ENCODE measurements around the gene RAB11FIP3.

Gene RAB11FIP3

DNA sequence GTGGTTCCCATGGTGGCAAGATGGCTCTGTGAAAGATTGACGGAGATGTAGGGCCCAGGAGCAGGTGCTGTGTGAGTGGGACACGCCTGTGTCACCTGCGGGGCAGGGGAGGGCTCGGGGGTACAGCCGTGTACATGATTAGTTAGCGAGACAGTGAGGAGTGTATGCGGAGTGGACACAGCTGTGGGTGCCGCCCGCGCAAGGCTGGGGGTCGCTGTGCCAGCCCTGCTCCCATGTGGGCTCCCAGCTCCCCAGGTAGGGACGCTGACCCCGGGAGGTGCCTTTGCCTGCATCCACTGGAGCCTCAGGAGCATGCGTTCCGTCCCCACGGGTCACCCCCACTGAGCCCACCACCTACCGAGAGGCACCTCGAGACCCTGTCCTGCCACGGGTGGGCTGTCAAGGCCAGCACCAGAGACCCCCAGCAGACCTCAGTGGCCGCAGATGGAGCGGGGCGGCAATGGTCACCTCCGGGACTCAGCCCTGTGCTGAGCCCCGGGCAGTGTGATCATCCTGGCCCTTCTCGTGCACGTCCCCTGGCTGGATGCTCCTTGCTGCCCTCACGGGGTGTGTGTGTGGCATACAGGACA, 109.5 kb downstream of the RAB11FIP3 start:
- no peak for DNase-seq

DNA sequence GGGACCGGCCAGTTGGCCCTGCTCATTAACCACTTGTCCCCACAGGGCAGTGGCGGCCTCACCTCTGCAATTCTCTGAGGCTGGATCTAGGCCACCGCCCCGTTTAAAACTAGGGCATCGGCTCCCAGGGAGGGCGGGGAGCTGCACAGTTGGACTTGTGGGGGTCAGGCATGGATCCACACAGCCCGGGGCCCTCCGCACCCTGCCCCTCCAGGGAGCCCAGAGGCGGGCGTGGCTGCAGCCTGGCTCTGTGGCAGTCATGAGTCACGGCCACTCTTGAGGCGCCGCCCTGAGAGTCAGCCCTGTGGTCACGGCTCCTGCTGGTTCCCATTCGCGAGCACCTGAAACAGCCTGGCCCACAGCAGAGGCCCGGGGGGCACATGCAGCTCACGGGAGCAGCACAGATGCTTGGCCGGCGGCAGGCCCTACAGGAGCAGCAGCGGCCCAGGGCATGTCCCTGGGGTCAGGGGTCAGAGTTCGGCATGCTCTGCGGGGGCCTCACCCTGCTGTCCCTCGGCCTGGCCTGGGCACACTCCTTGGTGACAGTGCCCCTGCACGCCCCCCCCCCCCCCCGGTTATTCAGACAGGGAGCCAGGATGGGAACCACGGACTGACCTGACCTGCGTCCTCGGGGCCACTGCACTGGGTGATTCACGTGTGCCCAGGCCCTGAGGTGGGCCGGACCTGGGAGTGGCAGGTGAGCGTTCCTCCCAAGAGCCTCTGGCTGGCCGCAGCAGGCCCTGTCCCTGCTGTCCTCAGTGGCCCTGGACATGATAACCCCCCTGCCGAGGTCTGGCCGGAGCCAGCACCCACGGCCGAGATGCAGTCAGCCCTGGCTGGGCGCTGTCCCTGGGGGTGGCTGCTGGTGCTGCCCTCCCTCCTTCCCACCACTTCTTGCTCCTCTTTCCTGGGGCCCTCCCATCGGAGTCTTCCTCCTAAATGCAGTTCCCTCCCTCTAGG, 110.3 kb downstream of the RAB11FIP3 start:
- DNase-seq, result peak; percentile 20

DNA sequence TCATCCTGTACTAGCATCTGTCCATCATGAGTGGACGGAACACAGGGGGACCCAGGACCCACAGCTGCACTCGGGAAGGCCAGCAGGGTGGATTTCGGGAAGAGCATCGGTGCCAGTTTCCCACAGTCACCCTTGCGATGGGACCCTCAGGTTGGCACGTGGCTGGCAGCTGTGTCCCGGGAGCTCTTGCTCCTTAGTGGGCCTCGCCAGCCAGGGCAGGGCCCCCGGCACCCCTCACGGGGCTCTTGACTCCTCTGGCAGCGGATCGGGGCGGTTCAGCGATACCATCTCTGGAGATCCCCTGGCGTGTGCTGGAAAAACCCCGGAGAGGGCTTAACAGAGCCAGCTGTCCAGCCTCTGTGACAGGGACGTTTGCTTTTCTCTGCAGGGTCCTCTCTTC, 111.3 kb downstream of the RAB11FIP3 start:
- DNase-seq, result no peak

DNA sequence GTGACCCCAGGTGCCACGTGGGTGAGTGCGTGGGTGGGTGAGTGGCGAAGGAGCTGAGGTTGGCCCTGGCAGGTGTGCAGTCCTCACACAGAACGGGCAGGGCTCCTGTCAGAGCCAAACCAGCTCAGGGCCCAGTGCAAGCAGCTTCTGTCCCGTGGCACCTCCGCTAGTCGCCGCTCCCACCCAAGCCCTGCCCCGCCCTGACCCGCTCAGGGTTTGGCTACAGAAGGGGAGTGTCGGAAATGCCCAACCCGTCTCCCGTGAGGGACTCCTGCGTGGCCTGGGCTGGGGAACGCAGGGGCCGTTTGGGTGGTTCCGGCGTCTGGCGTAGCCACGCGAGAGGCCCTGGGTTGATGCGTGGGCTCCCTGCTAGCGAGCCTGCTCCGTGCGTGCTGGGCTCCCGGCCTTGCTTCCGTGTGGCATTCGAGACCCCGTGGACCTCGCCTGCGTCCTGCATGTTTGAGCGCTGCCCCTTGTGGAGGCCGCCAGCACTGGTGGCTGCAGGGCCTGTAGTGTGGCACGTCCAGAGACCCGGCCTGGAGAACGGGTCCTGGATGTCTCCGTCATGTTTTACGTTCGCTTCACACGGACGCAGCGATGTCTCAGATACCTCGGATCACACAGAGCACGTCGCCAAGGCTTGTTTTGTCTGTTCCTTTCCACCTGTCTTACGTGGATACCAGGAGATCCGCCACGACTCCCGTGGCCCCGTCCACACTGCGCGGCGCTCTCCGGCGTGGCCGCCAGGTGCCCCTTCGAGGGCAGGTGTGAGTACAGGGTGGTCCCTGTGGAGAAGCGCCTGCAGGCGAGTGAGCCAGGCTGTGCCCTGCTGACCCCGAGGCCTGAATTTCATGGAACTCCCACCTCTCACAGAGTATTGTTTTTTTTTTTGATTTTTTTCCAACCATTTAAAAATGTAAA, 112.2 kb downstream of the RAB11FIP3 start:
- no peak for DNase-seq

DNA sequence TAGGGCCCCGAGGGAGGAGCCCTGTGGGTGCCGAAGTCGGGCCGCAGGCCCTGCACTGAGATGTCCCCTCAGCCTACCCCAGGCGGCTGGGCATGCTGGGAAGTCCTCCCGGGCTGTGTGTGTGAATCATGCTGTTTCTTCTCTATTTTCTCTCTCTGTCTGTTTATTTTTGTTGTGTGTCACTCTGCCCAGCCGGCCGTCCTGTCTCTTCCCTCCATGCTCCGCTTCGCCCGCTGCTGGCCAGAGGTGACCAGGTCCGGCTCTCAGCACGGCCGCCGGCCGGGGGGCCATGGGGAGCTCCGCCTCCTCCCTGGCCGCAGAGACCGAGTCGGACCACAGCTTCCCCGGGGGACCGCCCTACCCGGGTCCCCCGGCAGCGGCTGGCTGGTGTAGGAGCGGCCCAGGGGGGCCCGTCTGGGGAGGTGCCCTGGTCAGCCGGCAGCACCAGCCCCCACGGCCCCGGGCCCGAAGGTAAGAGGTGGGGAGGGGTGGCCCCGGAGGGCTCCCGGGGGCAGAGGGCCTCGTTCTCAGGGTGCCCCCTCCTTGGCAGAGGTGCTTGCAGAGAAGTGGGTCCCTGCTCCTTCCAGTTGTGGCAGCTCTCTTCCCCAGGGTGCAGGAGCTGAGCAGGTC, 114.6 kb downstream of the RAB11FIP3 start:
- DNase-seq, result no peak

DNA sequence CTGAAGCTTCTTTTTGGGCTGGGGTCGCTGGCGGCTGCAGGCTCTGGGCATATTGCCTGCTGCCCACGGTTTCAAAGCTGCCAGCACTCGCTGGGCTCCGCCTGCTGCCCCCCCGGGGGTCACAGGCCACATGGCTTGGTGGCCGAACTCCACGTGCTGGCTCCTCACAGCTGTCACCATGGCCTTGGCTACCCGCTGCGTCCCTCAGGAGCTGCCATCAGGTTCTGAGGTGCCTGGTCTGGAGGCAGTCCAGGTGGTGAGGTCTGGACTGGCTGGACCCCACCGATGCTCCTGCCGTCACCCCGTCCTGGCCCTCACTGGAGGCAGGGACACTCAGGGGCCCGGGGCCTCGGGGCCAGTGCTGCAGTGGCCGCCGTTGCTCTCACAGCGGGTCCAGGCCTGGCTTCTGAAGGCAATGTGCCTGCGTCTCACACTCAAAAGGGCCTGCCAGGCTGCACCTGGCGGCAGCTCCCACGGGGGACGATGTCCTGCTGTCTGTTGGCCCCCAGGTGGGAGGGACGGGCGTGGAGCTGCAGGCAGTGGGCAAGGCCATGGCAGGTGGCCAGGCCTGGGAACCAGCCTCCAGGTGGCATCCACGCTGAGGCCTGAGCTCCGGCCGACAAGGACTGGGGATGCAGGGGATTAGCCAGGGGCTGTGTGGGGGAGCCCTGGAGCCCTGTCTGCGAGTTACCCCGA, 115.3 kb downstream of the RAB11FIP3 start:
- DNase-seq, result no peak

DNA sequence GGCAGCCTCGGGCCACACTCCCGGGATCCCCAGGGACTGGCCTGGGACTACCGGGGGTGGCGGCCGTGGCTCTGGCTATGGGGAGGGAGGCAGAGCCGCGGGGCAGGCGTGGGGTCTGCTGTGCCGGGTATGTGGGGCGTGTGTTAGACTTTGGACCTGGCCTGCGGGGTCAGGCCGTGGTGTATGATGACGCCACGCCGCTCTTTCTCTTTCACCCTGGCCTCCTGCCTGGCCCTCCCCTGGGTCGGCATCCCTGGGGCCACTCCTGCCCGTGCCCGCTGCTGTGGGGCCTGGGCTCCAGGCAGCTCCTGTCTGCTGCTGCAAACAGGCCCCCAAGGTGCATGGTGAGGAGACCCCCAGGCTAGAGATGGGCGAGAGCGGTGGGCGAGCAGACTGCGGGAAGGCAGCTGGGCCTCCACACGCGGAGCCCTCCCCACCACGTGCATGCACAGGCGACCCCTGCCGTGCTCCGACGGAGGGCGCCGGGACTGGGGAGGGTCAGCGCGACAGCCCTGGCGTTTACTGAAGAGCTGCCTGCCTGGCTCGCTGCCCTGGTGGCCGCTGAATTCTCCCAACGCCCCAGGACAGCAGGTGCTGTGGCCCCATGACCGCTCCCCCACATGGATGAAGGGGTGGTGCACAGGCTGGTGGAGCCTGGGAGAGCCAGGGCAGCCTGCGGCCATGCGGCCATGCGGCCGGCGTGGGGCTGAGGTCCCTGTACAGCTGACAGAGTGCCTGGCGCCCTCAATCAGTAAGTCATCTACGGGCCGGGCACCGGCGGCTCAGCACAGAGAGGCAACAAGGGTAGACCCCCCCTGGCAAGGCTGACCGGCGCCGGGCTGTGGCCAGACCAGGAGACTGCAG, 118.1 kb downstream of the RAB11FIP3 start:
- DNase-seq, result no peak

DNA sequence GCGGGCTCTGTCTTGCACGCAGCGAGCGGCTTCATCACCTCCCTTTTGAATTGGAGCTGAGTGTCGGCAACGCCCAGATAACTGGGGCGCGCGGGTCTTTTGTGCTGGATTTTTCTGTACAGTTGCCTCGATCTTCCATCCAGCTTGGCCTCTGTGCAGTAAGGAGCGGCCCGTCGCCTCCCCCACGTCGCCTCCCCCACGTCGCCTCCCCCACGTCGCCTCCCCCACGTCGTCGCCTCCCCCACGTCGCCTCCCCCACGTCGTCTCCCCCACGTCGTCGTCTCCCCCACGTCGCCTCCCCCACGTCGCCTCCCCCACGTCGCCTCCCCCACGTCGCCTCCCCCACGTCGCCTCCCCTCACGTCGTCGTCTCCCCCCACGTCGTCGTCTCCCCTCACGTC, 119.1 kb downstream of the RAB11FIP3 start:
- no peak for DNase-seq

DNA sequence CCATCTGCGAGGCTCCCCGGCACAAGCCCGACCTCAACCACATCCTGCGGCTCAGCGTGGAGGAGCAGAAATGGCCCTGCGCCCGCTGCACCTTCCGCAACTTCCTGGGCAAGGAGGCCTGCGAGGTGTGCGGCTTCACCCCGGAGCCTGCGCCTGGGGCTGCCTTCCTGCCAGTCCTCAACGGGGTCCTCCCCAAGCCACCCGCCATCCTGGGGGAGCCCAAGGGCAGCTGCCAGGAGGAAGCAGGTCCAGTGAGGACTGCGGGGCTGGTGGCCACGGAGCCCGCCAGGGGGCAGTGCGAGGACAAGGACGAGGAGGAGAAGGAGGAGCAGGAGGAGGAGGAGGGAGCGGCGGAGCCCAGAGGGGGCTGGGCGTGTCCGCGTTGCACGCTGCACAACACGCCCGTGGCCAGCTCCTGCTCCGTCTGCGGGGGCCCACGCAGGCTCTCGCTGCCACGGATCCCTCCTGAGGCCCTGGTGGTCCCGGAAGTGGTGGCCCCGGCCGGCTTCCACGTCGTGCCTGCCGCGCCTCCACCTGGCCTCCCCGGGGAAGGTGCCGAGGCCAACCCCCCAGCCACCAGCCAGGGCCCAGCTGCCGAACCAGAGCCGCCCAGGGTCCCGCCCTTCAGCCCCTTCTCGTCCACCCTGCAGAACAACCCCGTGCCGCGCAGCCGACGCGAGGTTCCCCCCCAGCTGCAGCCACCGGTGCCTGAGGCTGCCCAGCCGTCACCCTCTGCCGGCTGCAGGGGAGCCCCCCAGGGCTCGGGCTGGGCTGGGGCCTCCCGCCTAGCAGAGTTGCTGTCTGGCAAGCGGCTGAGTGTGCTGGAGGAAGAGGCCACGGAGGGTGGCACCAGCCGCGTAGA, 121.7 kb downstream of the RAB11FIP3 start:
- peak; percentile 25 for DNase-seq

DNA sequence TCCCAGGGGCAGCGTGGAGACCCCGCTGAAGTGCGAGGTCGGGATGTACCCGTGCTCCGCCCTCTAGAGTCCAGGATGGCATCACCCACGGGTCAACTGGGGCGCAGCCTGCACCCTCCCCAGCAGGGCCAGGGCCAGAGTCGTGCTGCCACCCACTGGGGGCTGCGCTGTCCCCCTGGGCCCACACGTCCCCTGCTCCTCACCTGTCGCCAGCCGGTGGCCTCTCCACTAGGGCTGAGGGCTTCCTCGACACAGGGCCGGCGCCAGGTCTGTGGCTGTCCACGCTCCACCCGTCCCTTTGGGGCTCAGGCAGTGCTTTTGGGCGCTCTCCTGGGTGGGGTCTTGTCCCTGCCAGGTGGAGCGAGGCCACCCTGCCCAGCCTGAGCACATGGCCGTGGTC, 123.1 kb downstream of the RAB11FIP3 start:
- no peak for DNase-seq

DNA sequence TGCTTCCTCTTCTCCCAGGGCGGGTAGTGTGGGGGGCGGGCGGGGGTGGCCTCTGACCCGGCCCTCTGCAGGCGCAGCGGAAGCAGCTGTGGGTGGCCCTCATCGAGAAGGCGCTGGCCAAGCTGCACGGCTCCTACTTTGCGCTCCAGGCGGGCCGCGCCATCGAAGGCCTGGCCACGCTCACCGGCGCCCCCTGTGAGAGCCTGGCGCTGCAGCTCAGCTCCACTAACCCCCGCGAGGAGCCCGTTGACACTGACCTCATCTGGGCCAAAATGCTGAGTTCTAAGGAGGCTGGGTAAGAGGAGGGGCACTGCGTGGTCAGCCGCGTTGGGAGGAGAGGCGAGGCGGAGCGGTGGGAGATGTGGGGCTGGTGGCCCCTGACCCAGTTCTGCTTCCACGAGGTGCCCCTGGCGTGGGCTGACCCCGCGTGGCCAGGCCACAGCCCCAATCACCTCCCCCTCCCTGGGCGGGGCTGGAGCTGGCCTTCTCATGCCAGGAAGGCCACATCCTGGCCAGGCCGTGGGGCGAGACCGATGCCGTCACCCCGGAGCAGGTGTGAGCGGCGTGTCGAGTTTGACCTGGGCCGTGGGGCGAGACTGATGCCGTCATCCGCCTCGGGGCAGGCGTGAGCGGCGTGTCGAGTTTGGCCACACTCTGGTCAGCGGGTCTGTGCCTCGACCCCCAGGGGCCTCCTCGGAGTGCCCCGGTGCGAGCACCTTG, 124.3 kb downstream of the RAB11FIP3 start:
- DNase-seq, result no peak

DNA sequence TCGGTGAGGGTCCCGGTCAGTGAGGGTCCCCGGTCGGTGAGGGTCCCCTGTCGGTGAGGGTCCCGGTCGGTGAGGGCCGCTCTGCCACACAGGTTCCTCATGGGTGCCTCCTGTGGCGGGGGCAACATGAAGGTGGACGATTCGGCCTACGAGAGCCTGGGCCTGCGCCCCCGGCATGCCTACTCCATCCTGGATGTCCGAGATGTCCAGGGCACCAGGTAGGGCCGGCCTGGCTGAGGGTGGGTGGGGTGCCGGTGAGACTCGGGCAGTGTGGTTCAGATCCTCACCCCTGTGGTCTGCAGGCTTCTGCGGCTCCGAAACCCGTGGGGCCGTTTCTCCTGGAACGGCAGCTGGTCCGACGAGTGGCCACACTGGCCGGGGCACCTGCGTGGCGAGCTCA, 125.8 kb downstream of the RAB11FIP3 start:
- no peak for DNase-seq

DNA sequence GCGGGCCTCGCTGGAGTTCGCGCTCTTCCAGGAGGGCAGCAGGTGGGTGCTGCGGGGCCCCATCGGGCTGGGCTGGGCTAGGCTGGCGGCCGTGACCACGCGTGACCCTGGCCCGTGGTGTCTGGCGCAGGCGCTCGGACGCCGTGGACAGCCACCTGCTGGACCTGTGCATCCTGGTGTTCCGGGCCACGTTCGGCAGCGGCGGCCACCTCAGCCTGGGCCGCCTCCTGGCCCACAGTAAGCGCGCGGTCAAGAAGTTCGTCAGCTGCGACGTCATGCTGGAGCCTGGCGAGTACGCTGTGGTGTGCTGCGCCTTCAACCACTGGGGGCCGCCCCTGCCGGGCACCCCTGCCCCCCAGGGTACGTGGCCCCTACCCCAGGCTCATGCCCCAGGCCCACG, 126.7 kb downstream of the RAB11FIP3 start:
- no peak for DNase-seq

DNA sequence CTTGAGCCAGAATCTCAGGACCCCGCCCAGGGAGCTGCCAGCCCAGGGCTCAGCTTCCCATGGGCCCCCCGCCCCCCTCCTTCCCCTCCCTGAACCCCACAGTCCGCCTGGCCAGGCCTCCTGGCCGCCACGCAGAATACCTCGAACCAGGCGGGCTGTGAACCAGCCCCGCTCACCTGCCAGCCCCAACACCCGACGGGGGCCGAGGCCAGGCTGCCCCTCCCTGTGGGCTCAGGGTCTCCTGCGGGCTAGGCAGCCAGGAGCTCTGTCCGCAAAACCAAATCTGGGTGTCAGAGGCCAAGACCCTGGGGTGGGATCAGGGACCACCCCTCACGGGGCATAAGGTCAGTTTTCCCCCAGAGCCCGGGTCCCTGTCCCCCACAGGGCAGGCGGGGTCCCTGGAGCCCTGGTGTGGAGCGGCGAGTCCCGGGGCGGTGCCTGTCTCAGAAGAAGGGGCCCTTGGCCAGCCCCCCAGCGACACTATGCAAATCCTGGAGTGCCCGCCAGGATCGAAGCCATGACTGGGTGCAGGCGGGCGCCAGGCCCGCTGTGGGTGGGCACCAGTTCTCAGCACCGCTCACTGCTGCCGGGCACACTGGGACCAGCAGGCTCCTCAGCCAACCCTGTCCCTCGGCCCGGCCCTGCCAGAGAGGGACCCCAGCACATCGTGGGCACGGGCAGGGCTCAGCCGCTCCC, 128.3 kb downstream of the RAB11FIP3 start:
- no peak for DNase-seq

DNA sequence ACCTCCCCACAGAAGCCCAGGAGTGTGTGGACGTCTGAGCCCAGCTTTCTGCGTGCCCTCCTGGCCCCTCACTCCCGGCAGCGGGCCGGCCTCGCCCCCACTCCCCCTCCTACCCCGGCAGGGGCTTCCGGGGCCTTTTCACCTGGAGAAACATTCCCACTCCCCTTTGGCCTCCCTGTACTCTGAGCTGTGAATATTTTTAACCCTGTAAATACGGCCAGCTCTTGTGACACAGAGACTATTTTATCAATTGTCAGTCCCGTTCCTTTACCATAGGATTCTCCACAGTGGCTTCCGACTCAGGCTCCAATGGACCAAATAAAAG, 128.8 kb downstream of the RAB11FIP3 start:
- no peak for DNase-seq

DNA sequence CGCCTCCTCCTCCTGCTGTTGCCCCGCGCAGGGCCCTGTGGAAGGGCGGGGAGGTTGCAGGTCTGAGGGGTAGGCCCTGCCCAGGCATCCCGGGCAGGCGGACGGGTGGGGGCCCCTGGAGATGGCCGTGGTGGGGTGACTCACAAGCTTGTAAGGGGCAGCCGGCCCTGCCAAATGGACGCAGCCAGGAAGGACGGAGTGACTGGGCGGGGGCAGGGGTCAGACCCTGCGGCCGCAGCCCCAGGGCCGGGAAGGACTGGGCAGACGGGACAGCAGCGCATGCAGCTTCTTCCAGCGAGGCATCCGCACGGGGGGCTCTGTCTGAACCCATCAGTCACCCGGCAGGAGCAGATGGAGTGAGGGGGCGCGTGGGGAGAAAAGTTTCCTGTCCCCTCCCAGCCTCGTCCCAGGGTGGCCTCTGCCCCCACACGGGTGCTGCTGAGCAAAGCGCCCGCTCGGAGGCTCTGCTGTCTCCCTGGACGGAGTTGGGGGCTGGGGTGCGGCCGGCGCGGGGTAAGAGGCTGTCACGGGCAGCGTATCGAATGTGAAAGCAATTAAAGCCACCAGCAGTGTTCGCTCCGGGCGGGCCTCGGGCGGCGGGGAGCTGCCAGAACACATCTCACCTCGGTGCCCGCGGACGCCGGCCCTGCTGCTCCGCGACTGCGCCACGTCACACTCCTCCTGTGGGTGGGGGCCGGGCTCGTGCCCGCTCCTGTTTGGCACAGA, 129.4 kb downstream of the RAB11FIP3 start:
- peak; percentile 10 for DNase-seq

DNA sequence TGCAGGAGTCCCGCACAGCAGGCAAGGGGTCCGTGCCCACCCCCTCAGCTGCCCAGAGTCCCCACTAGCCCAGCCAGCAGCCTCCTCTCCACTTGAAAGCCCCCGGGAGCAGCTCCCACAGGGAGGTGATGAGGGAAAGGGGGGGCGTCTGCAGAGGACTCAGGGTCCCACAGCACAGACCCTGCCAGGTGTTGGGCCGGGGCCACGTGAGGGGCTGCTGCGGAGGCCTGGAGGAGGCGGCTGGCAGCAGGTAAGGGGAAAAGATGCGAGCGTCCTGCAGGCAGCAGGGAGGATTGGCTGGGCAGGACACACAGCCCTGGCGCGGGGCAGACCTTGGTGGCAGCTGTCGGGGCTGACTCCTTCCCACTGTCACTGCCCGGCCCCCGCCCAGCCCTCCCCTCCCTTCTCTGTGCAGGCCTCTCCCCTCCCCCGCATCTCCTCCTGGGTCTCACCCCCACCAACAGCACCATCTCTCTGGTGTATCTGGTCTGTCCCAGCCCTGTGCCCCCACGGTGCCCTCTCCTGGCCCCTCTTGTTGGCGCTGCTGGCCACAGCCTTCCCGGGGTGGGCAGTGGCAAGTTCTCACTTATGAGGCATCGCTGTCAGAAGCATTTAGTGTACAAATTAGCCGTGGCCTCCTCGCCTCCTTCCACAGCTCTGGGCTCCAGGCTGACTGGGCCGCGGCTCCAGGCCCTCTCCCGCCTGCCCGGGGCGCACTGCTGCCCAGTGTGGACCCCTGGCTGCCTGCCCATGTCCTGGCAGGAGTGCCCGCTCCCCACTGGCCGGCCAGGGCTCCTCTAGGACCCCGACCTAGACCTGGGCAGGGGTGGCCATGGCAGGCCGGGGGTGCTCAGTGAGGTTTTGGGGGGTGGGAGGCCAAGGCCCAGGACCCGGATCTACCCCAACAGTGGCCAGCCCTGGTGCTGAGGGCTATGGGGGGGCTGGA, 130.4 kb downstream of the RAB11FIP3 start:
- DNase-seq, result no peak

All from fibroblast of upper back skin (primary cell).